ENCODE measurements around the gene ATG2B.

ATG2B gene

GRCh38 chr14:96359959-96360358 lies 3.2 kb downstream of the ATG2B start:
- Histone ChIP-seq H3K79me2 (ENCODE audit: control insufficient read depth, insufficient read depth, low read length) (peaks cover 17% of the 10 kb centered on the region), H4K5ac (ENCODE audit: low read length) (no peak overlapping the region), H3K9ac (ENCODE audit: low read length) (no peak overlapping the region), H4K8ac (ENCODE audit: low read depth, low read length) (no peak overlapping the region), H3K4me2 (ENCODE audit: low read length) (no peak overlapping the region), H3K27ac (ENCODE audit: low read depth, low read length) (no peak overlapping the region), H3K27me3 (ENCODE audit: insufficient read depth, low read length, poor library complexity) (no peaks in the 10 kb centered on the region), H3K79me1 (ENCODE audit: low read length) (peaks cover 6% of the 10 kb centered on the region), H3K36me3 (ENCODE audit: control insufficient read depth, insufficient read depth, low read length) (no peaks in the 10 kb centered on the region), H3K4me1 (ENCODE audit: control insufficient read depth, low read depth, low read length) (peaks cover 5% of the 10 kb centered on the region), H3K4ac (ENCODE audit: low read depth, low read length) (no peak overlapping the region), H2BK15ac (replicated peaks; ENCODE audit: low read depth) (no peak overlapping the region), H3K18ac (ENCODE audit: low read length) (no peak overlapping the region), H3K23ac (ENCODE audit: low read length) (no peak overlapping the region), H2BK120ac (ENCODE audit: low read depth, low read length) (no peak overlapping the region), H2BK5ac (ENCODE audit: low read length) (no peak overlapping the region), H3K4me3 (ENCODE audit: low read length) (no peak overlapping the region), H2AK5ac (ENCODE audit: low read length) (no peak overlapping the region), H3K56ac (ENCODE audit: low read length) (no peak overlapping the region)
- DNase-seq = no peak

DNA sequence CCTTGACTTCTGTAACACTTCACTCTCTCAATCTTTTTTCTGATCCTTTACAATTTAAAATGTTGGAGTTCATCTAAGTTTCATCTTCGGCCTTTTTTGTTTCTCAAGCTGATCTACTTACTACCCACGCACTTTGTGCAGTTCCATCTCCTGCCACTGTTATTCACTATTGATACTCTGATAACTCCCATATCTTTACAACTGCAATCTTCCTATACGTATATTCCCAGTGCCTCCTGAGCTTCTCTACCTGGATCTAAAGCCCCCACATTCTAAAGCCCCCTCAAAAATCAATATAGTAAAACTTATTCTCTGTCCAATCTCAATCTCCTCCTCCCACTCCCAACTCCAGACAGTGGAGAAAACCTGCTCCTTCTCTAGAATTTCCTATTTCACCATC lies 5.9 kb downstream of the ATG2B start:
- Histone ChIP-seq H3K4me3 (ENCODE audit: low read length) (no peak overlapping the region), H2BK120ac (ENCODE audit: low read depth, low read length) (no peak overlapping the region), H2AK5ac (ENCODE audit: low read length) (no peak overlapping the region), H3K18ac (ENCODE audit: low read length) (no peak overlapping the region), H2BK5ac (ENCODE audit: low read length) (no peak overlapping the region), H3K79me2 (ENCODE audit: control insufficient read depth, insufficient read depth, low read length) (peaks cover 9% of the 10 kb centered on the region), H3K27me3 (ENCODE audit: insufficient read depth, low read length, poor library complexity) (no peaks in the 10 kb centered on the region), H3K36me3 (ENCODE audit: control insufficient read depth, insufficient read depth, low read length) (no peaks in the 10 kb centered on the region), H3K23ac (ENCODE audit: low read length) (no peak overlapping the region), H4K8ac (ENCODE audit: low read depth, low read length) (no peak overlapping the region), H2BK15ac (replicated peaks; ENCODE audit: low read depth) (no peak overlapping the region), H3K9ac (ENCODE audit: low read length) (no peak overlapping the region), H4K5ac (ENCODE audit: low read length) (no peak overlapping the region), H3K27ac (ENCODE audit: low read depth, low read length) (no peak overlapping the region), H3K4me2 (ENCODE audit: low read length) (no peak overlapping the region), H3K79me1 (ENCODE audit: low read length) (peaks cover 9% of the 10 kb centered on the region), H3K4me1 (ENCODE audit: control insufficient read depth, low read depth, low read length) (peaks cover 5% of the 10 kb centered on the region), H3K4ac (ENCODE audit: low read depth, low read length) (no peak overlapping the region), H3K56ac (ENCODE audit: low read length) (no peak overlapping the region)
- WGBS (ENCODE audit: extremely low coverage, insufficient coverage, low lambda C conversion rate) = no CpG with 5 or more reads among the region's 3 CpGs
- no peak for DNase-seq

DNA sequence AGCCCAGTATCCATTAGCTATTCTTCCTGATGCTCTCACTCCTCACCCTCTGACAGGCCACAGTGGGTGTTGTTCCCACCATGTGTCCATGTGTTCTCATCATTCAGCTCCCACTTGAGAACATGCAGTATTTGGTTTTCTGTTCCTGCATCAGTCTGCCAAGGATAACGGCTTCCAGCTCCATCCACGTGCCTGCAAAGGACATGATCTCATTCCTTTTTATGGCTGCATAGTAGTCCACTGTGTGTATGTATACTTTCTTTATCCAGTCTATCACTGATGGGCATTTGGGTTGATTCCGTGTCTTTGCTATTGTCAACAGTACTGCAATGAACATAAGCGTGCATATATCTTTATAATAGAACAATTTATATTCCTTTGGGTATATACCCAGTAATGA lies 8.9 kb downstream of the ATG2B start:
- no peak overlapping the region for H3K23ac ChIP-seq (ENCODE audit: low read length)
- H3K9ac ChIP-seq (ENCODE audit: low read length) = no peak overlapping the region
- H3K79me1 ChIP-seq (ENCODE audit: low read length) = peaks cover 6% of the 10 kb centered on the region
- no CpG with 5 or more reads among the region's 4 CpGs for WGBS (ENCODE audit: extremely low coverage, insufficient coverage, low lambda C conversion rate)
- no peak overlapping the region for H3K56ac ChIP-seq (ENCODE audit: low read length)
- H4K8ac ChIP-seq (ENCODE audit: low read depth, low read length) = no peak overlapping the region
- no peak overlapping the region for H4K5ac ChIP-seq (ENCODE audit: low read length)
- H2BK5ac ChIP-seq (ENCODE audit: low read length) = no peak overlapping the region
- no peak overlapping the region for H2BK120ac ChIP-seq (ENCODE audit: low read depth, low read length)
- no peak overlapping the region for H2AK5ac ChIP-seq (ENCODE audit: low read length)
- no peak overlapping the region for H3K27ac ChIP-seq (ENCODE audit: low read depth, low read length)
- no peak overlapping the region for H3K4me2 ChIP-seq (ENCODE audit: low read length)
- no peaks in the 10 kb centered on the region for H3K27me3 ChIP-seq (ENCODE audit: insufficient read depth, low read length, poor library complexity)
- no peak overlapping the region for H3K18ac ChIP-seq (ENCODE audit: low read length)
- H2BK15ac ChIP-seq (replicated peaks; ENCODE audit: low read depth) = no peak overlapping the region
- peaks cover 3% of the 10 kb centered on the region for H3K4me1 ChIP-seq (ENCODE audit: control insufficient read depth, low read depth, low read length)
- H3K4me3 ChIP-seq (ENCODE audit: low read length) = no peak overlapping the region
- H3K79me2 ChIP-seq (ENCODE audit: control insufficient read depth, insufficient read depth, low read length) = peaks cover 2% of the 10 kb centered on the region
- H3K4ac ChIP-seq (ENCODE audit: low read depth, low read length) = no peak overlapping the region
- DNase-seq = no peak
- no peaks in the 10 kb centered on the region for H3K36me3 ChIP-seq (ENCODE audit: control insufficient read depth, insufficient read depth, low read length)

GRCh38 chr14:96352708-96353107 lies 10.4 kb downstream of the ATG2B start:
- peaks cover 2% of the 10 kb centered on the region for H3K79me2 ChIP-seq (ENCODE audit: control insufficient read depth, insufficient read depth, low read length)
- no peaks in the 10 kb centered on the region for H3K36me3 ChIP-seq (ENCODE audit: control insufficient read depth, insufficient read depth, low read length)
- H3K27me3 ChIP-seq (ENCODE audit: insufficient read depth, low read length, poor library complexity) = no peaks in the 10 kb centered on the region
- H3K56ac ChIP-seq (ENCODE audit: low read length) = no peak overlapping the region
- no peak overlapping the region for H4K8ac ChIP-seq (ENCODE audit: low read depth, low read length)
- H2BK120ac ChIP-seq (ENCODE audit: low read depth, low read length) = no peak overlapping the region
- no CpG with 5 or more reads among the region's 2 CpGs for WGBS (ENCODE audit: extremely low coverage, insufficient coverage, low lambda C conversion rate)
- H3K18ac ChIP-seq (ENCODE audit: low read length) = no peak overlapping the region
- H2BK15ac ChIP-seq (replicated peaks; ENCODE audit: low read depth) = no peak overlapping the region
- no peak overlapping the region for H4K5ac ChIP-seq (ENCODE audit: low read length)
- H2BK5ac ChIP-seq (ENCODE audit: low read length) = no peak overlapping the region
- no peak for DNase-seq
- peaks cover 3% of the 10 kb centered on the region for H3K4me1 ChIP-seq (ENCODE audit: control insufficient read depth, low read depth, low read length)
- no peak overlapping the region for H3K4me3 ChIP-seq (ENCODE audit: low read length)
- H3K27ac ChIP-seq (ENCODE audit: low read depth, low read length) = no peak overlapping the region
- no peak overlapping the region for H3K4me2 ChIP-seq (ENCODE audit: low read length)
- H3K79me1 ChIP-seq (ENCODE audit: low read length) = peaks cover 6% of the 10 kb centered on the region
- no peak overlapping the region for H3K23ac ChIP-seq (ENCODE audit: low read length)
- H3K9ac ChIP-seq (ENCODE audit: low read length) = no peak overlapping the region
- H3K4ac ChIP-seq (ENCODE audit: low read depth, low read length) = no peak overlapping the region
- H2AK5ac ChIP-seq (ENCODE audit: low read length) = no peak overlapping the region

DNA sequence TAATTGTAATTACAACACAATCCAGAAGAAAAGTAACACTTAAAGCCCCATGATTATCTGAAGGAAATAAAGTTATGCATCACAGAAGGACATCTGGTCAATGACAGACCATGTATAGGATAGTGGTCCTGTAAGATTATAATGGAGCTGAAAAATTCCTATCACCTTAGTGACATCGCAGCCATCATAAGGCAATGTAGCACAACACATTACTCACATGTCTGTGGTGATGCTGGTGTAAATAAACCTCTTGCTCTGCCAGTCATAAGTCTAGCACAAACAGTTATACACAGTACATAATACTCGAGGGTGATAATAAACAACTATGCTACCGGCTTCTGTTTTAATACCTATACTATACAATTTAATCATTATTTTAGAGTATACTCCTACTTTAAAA lies 11.2 kb downstream of the ATG2B start:
- Histone ChIP-seq H2BK5ac (ENCODE audit: low read length) (no peak overlapping the region), H2AK5ac (ENCODE audit: low read length) (no peak overlapping the region), H4K5ac (ENCODE audit: low read length) (no peak overlapping the region), H3K18ac (ENCODE audit: low read length) (no peak overlapping the region), H3K56ac (ENCODE audit: low read length) (no peak overlapping the region), H3K4me1 (ENCODE audit: control insufficient read depth, low read depth, low read length) (peaks cover 3% of the 10 kb centered on the region), H2BK15ac (replicated peaks; ENCODE audit: low read depth) (no peak overlapping the region), H3K4me2 (ENCODE audit: low read length) (no peak overlapping the region), H3K4me3 (ENCODE audit: low read length) (no peak overlapping the region), H3K9ac (ENCODE audit: low read length) (no peak overlapping the region), H3K27me3 (ENCODE audit: insufficient read depth, low read length, poor library complexity) (no peaks in the 10 kb centered on the region), H3K79me2 (ENCODE audit: control insufficient read depth, insufficient read depth, low read length) (peaks cover 2% of the 10 kb centered on the region), H4K8ac (ENCODE audit: low read depth, low read length) (no peak overlapping the region), H2BK120ac (ENCODE audit: low read depth, low read length) (no peak overlapping the region), H3K4ac (ENCODE audit: low read depth, low read length) (no peak overlapping the region), H3K79me1 (ENCODE audit: low read length) (peaks cover 6% of the 10 kb centered on the region), H3K36me3 (ENCODE audit: control insufficient read depth, insufficient read depth, low read length) (no peaks in the 10 kb centered on the region), H3K27ac (ENCODE audit: low read depth, low read length) (no peak overlapping the region), H3K23ac (ENCODE audit: low read length) (no peak overlapping the region)
- no CpG with 5 or more reads among the region's 3 CpGs for WGBS (ENCODE audit: extremely low coverage, insufficient coverage, low lambda C conversion rate)
- no peak for DNase-seq

DNA sequence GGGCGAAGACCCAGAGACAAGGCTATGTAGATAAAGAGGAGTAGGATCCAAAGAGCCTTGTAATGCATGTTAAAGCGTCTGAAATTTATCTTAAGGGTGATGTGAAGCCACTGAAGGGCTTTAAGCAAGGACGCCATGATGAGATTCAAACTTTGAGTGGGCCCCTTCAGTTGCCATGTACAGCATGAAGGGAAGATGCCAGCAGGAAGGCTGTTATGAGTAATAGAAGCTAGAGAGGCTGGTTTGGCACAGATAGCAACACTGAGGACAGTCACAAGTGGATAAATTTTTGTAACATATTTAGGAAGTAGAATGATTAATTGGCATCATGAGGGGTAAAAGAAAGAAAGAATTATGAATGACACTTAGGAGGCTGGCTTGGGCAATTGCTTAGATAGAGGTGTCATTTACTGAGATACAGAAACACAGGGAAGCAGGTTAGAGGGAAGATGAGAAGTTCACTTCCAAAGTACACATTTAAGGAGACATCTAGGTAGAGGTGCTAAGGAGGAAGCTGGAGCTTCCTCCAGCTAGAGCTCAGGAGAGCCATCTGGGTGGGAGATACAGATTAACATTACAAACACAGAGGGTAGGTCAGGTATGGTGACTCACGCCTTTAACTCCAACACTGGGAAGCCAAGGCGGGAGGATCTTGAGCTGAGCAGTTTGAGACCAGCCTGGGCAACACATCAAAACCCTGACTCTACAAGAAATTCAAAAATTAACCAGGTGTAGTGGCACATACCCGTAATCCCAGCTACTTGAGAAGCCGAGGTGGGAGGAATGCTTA lies 13.7 kb downstream of the ATG2B start:
- Histone ChIP-seq H3K36me3 (ENCODE audit: control insufficient read depth, insufficient read depth, low read length) (no peaks in the 10 kb centered on the region), H3K23ac (ENCODE audit: low read length) (no peak overlapping the region), H3K79me1 (ENCODE audit: low read length) (peaks cover 6% of the 10 kb centered on the region), H3K4me2 (ENCODE audit: low read length) (no peak overlapping the region), H3K27ac (ENCODE audit: low read depth, low read length) (no peak overlapping the region), H3K9ac (ENCODE audit: low read length) (no peak overlapping the region), H3K4ac (ENCODE audit: low read depth, low read length) (no peak overlapping the region), H2BK5ac (ENCODE audit: low read length) (no peak overlapping the region), H2BK15ac (replicated peaks; ENCODE audit: low read depth) (no peak overlapping the region), H4K8ac (ENCODE audit: low read depth, low read length) (no peak overlapping the region), H3K18ac (ENCODE audit: low read length) (no peak overlapping the region), H3K79me2 (ENCODE audit: control insufficient read depth, insufficient read depth, low read length) (peaks cover 2% of the 10 kb centered on the region), H4K5ac (ENCODE audit: low read length) (no peak overlapping the region), H3K4me3 (ENCODE audit: low read length) (no peak overlapping the region), H2AK5ac (ENCODE audit: low read length) (no peak overlapping the region), H2BK120ac (ENCODE audit: low read depth, low read length) (no peak overlapping the region), H3K4me1 (ENCODE audit: control insufficient read depth, low read depth, low read length) (peaks cover 3% of the 10 kb centered on the region), H3K27me3 (ENCODE audit: insufficient read depth, low read length, poor library complexity) (no peaks in the 10 kb centered on the region), H3K56ac (ENCODE audit: low read length) (no peak overlapping the region)
- WGBS (ENCODE audit: extremely low coverage, insufficient coverage, low lambda C conversion rate) = no CpG with 5 or more reads among the region's 7 CpGs
- DNase-seq = peak; percentile 76
